ENCODE results near the gene HHIP. TPM values are rescaled to one million over a fixed set of nuclear protein-coding genes. Genes with fewer than 3 reads are reported as not detected.

The HHIP gene
- total and polyA plus RNA-seq, 2 donors (not counting 1 experiment from before 2014, with no cell fraction given): under 0.01 to 0.59 TPM

DNA sequence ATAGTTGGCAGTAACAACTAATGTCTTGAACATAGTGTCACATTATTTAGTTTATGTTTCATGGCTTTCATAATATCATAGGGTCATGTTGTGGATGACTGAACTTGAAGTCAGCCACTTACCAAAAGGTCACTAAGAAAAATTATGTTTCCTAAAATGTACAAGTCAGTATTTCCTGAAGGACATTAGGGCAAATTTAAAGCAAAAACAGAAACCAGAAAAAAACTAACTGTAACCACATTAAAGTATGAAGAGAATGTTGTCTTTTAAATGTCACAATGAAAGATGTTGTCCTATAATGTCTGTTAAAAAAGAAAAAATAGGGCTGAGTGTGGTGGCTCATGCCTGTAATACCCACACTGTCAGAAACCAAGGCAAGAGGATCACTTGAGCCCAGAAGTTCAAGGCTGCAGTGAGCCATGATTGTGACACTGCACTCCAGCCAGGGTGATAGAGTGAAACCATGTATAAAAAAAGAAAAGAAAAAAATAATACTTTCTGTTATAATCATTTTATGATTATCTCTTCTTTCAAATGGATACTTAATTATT, 55.8 kb downstream of the HHIP start:
- H2AFZ ChIP-seq (ENCODE audit: low read length): no peak overlapping the region
- H4K20me1 ChIP-seq (ENCODE audit: control insufficient read depth, extremely low read depth, insufficient read depth, low read length): no peaks in the 10 kb centered on the region
- H3K79me2 ChIP-seq (ENCODE audit: control insufficient read depth, insufficient read depth, low read length): no peaks in the 10 kb centered on the region
- DNase-seq (ENCODE audit: low read depth in 2 of 2): peak in 1 of 2 donors; percentile 51
- no peaks in the 10 kb centered on the region for H3K36me3 ChIP-seq (ENCODE audit: control insufficient read depth, insufficient read depth, low read length)
- no peak overlapping the region for H3K4me2 ChIP-seq (ENCODE audit: extremely low read depth, insufficient read depth, low read length)
- no peak overlapping the region for H3K4me3 ChIP-seq (replicated peaks in 1 of 4; ENCODE audit: control extremely low read depth in 1 of 4, insufficient read depth in 1 of 4, low read depth in 3 of 4, low read length in 4 of 4)
- H3K9me3 ChIP-seq (ENCODE audit: control insufficient read depth, insufficient read depth, low read depth, low read length): no peaks in the 10 kb centered on the region
- H3K27ac ChIP-seq (ENCODE audit: insufficient read depth, low read length): no peak overlapping the region
- TF ChIP-seq, protein P1, sequence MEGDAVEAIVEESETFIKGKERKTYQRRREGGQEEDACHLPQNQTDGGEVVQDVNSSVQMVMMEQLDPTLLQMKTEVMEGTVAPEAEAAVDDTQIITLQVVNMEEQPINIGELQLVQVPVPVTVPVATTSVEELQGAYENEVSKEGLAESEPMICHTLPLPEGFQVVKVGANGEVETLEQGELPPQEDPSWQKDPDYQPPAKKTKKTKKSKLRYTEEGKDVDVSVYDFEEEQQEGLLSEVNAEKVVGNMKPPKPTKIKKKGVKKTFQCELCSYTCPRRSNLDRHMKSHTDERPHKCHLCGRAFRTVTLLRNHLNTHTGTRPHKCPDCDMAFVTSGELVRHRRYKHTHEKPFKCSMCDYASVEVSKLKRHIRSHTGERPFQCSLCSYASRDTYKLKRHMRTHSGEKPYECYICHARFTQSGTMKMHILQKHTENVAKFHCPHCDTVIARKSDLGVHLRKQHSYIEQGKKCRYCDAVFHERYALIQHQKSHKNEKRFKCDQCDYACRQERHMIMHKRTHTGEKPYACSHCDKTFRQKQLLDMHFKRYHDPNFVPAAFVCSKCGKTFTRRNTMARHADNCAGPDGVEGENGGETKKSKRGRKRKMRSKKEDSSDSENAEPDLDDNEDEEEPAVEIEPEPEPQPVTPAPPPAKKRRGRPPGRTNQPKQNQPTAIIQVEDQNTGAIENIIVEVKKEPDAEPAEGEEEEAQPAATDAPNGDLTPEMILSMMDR (conservative IDR thresholded peaks at IDR 0.05 in 1 of 2, IDR thresholded peaks at IDR 0.05 in 1 of 2; ENCODE audit: low read depth in 1 of 2, low read length in 2 of 2): no peak
- TF ChIP-seq EZH2 (IDR thresholded peaks at IDR 0.05; ENCODE audit: low read length, missing control alignments): no peak
- no peaks in the 10 kb centered on the region for H3K27me3 ChIP-seq (ENCODE audit: control insufficient read depth, insufficient read depth, low read length)
- H3K4me1 ChIP-seq (ENCODE audit: control insufficient read depth, extremely low read depth, insufficient read depth, low read length): peaks cover 4% of the 10 kb centered on the region
- no peak overlapping the region for H3K9ac ChIP-seq (ENCODE audit: insufficient read depth, low read length)

DNA sequence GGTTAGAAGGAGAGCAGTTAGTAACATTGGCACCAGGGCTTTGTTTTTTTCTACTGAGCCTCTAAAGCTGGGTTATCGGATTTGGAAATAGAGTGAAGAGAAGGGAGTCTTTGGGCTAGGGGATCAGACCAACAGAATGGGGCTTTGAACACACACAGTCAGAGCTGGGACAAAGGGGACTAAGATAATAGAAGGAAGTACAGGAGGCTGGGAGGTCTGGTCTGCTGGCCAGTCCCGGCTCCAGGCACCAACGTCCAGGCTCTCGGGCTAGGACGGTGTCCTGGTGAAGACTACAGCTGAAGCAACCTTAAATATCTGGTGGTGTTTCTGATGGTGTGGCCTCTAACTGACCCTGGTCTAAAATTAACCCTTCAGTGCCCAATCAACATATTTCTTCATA, 57.5 kb downstream of the HHIP start:
- H3K4me2 ChIP-seq (ENCODE audit: extremely low read depth, insufficient read depth, low read length): no peak overlapping the region
- H2AFZ ChIP-seq (ENCODE audit: low read length): no peak overlapping the region
- H3K9ac ChIP-seq (ENCODE audit: insufficient read depth, low read length): no peak overlapping the region
- no peak overlapping the region for H3K27ac ChIP-seq (ENCODE audit: insufficient read depth, low read length)
- no peaks in the 10 kb centered on the region for H4K20me1 ChIP-seq (ENCODE audit: control insufficient read depth, extremely low read depth, insufficient read depth, low read length)
- H3K9me3 ChIP-seq (ENCODE audit: control insufficient read depth, insufficient read depth, low read depth, low read length): no peaks in the 10 kb centered on the region
- H3K4me3 ChIP-seq (replicated peaks in 1 of 4; ENCODE audit: control extremely low read depth in 1 of 4, insufficient read depth in 1 of 4, low read depth in 3 of 4, low read length in 4 of 4): no peak overlapping the region
- no peaks in the 10 kb centered on the region for H3K27me3 ChIP-seq (ENCODE audit: control insufficient read depth, insufficient read depth, low read length)
- H3K79me2 ChIP-seq (ENCODE audit: control insufficient read depth, insufficient read depth, low read length): no peaks in the 10 kb centered on the region
- DNase-seq (ENCODE audit: low read depth in 2 of 2): no peak
- TF ChIP-seq EZH2 (IDR thresholded peaks at IDR 0.05; ENCODE audit: low read length, missing control alignments): no peak
- TF ChIP-seq, protein P1 (conservative IDR thresholded peaks at IDR 0.05 in 1 of 2, IDR thresholded peaks at IDR 0.05 in 1 of 2; ENCODE audit: low read depth in 1 of 2, low read length in 2 of 2): no peak
- peaks cover 4% of the 10 kb centered on the region for H3K4me1 ChIP-seq (ENCODE audit: control insufficient read depth, extremely low read depth, insufficient read depth, low read length)
- H3K36me3 ChIP-seq (ENCODE audit: control insufficient read depth, insufficient read depth, low read length): no peaks in the 10 kb centered on the region

DNA sequence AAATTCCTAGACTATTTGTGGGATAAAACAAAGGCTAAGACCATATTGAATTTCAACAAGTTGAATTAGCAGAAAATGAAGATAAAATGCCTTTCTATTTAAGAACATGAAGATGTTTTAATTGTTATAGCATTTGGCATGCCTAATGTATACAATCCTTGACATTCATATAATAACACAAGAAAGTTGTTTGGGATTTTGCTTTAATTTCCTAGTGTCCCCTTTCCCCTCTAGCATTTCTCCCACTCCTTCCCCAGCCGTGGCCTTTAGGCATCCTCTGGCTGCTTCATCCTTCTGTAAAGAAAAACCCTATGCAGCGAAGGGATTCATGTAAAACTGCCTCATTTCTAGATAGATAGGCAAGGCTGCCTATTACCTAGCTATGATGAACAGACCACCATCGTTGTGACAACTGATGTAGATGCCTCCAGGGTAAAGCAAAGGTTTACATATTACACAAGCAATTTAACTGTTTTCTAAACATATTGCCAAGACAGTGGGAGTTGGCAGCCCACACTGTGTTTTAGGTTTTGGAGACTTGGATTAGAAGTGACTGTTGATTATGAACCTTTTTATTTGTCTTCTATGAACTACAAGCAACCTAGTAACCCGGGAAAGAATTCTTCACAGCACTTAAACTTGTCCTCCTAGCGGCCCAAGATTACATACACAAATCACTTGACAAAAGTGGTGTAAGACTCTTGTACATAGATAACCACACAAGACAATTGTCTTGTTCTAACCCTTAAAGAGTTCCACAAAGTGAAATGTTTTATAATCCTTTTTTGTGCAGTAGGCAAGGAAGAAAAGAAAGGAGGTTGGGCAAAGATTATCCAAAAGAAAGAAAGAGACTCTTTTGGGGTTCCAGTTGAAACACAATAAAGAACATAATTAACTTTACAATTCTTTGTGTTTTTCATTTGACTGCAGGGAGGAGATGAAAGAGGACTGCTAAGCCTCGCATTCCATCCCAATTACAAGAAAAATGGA, 59.9 kb downstream of the HHIP start:
- no peaks in the 10 kb centered on the region for H4K20me1 ChIP-seq (ENCODE audit: control insufficient read depth, extremely low read depth, insufficient read depth, low read length)
- no peaks in the 10 kb centered on the region for H3K9me3 ChIP-seq (ENCODE audit: control insufficient read depth, insufficient read depth, low read depth, low read length)
- no peak overlapping the region for H2AFZ ChIP-seq (ENCODE audit: low read length)
- H3K79me2 ChIP-seq (ENCODE audit: control insufficient read depth, insufficient read depth, low read length): no peaks in the 10 kb centered on the region
- H3K4me1 ChIP-seq (ENCODE audit: control insufficient read depth, extremely low read depth, insufficient read depth, low read length): no peaks in the 10 kb centered on the region
- TF ChIP-seq, protein P1 (conservative IDR thresholded peaks at IDR 0.05 in 1 of 2, IDR thresholded peaks at IDR 0.05 in 1 of 2; ENCODE audit: low read depth in 1 of 2, low read length in 2 of 2): no peak
- TF ChIP-seq EZH2 (IDR thresholded peaks at IDR 0.05; ENCODE audit: low read length, missing control alignments): no peak
- no peaks in the 10 kb centered on the region for H3K36me3 ChIP-seq (ENCODE audit: control insufficient read depth, insufficient read depth, low read length)
- no peak overlapping the region for H3K9ac ChIP-seq (ENCODE audit: insufficient read depth, low read length)
- no peaks in the 10 kb centered on the region for H3K27me3 ChIP-seq (ENCODE audit: control insufficient read depth, insufficient read depth, low read length)
- no peak overlapping the region for H3K4me3 ChIP-seq (replicated peaks in 1 of 4; ENCODE audit: control extremely low read depth in 1 of 4, insufficient read depth in 1 of 4, low read depth in 3 of 4, low read length in 4 of 4)
- H3K27ac ChIP-seq (ENCODE audit: insufficient read depth, low read length): no peak overlapping the region
- DNase-seq (ENCODE audit: low read depth in 2 of 2): no peak
- H3K4me2 ChIP-seq (ENCODE audit: extremely low read depth, insufficient read depth, low read length): no peak overlapping the region
